GM12878 (cell line): Measurements from ENCODE around the gene AIF1. TPM values are rescaled to one million over a fixed set of nuclear protein-coding genes. Genes with fewer than 3 reads are reported as not detected.
A peak's percentile ranks its signal among the peaks of the same experiment; 100 is the strongest.

Experiments
- ATAC-seq: fragments of 200-7000 bp; cut with Tn5 transposase; 3 replicates; pipeline ENCODE4 v1.9.1; 2020; ENCODE audit warnings: mild to moderate bottlenecking, moderate library complexity
- BruUV-seq: library from RNA; stranded (reverse); fragments of 400-500 nt; replicated peaks from 2 replicates; lab custom pipeline; 2021; lab: Mats Ljungman, UMichigan
- CTCF ChIA-PET: fragments of 300-600 bp; sonication (Branson Sonifier 250); formaldehyde crosslinking; extraction: SDS; loops from one replicate; lab custom pipeline; 2021; ENCODE audit warnings: inconsistent platforms; lab: Yijun Ruan, JAX
- POLR2A ChIA-PET: fragments of 350-600 bp; formaldehyde crosslinking; extraction: SDS; loops from one replicate; lab custom pipeline; 2021; ENCODE audit warnings: inconsistent platforms; lab: Charles Lee
- RAD21 ChIA-PET: fragments of 300-600 bp; sonication (Branson Sonifier 250); formaldehyde crosslinking; loops from one replicate; lab custom pipeline; 2023; ENCODE audit warnings: antibody characterized with exemption; ENCODE audit not compliant: unreplicated experiment; lab: Charles Lee
- SMC1A ChIA-PET: fragments of 300-600 bp; sonication (Branson Sonifier 250); formaldehyde crosslinking; loops from one replicate; lab custom pipeline; 2023; ENCODE audit not compliant: unreplicated experiment, uncharacterized antibody; lab: Charles Lee
- DNase-seq: peaks from one replicate; pipeline ENCODE4 v3.0.0-alpha.2; 2011; ENCODE audit warnings: low read depth, low spot score
- FAIRE-seq: peaks from 3 replicates; lab custom pipeline; 2011; peaks lifted over from hg19 to GRCh38; lab: Jason Lieb, UNC
- H2AFZ ChIP-seq: 2 replicates; pipeline ENCODE4 v1.6.0; 2011; ENCODE audit warnings: low read depth, low read length, control low read depth; ENCODE audit not compliant: control insufficient read depth
- H3K27ac ChIP-seq: 2 replicates; pipeline ENCODE4 v1.5.1; 2011; ENCODE audit warnings: control low read depth; ENCODE audit not compliant: control insufficient read depth, insufficient read depth
- H3K27me3 ChIP-seq, 2 experiments: replicated peaks in 1 of 2; 2 replicates each; pipeline versions ENCODE4 v1.6.0 to v1.6.1; 2011; ENCODE audit warnings: low read length in 1 of 2; ENCODE audit not compliant: control insufficient read depth in 2 of 2, insufficient read depth in 2 of 2
- H3K36me3 ChIP-seq, 2 experiments: 2 replicates each; pipeline ENCODE4 v1.5.1; 2011; ENCODE audit warnings: low read length in 1 of 2; ENCODE audit not compliant: control insufficient read depth in 2 of 2, insufficient read depth in 2 of 2
- H3K4me1 ChIP-seq: 2 replicates; pipeline ENCODE4 v1.6.1; 2011; ENCODE audit warnings: mild to moderate bottlenecking, low read length, moderate library complexity, mixed read lengths; ENCODE audit not compliant: control insufficient read depth, insufficient read depth
- H3K4me2 ChIP-seq: 2 replicates; pipeline ENCODE4 v1.6.0; 2011; ENCODE audit warnings: control low read depth; ENCODE audit not compliant: control insufficient read depth, insufficient read depth
- H3K4me3 ChIP-seq: fragments of 200-600 bp; sonication (generic); 2 replicates; pipeline ENCODE4 v1.5.1; 2016
- H3K79me2 ChIP-seq: 2 replicates; pipeline ENCODE4 v1.6.0; 2011; ENCODE audit warnings: low read length; ENCODE audit not compliant: control insufficient read depth, insufficient read depth
- H3K9ac ChIP-seq: 2 replicates; pipeline ENCODE4 v1.8.0; 2011; ENCODE audit warnings: low read length, control low read depth, mixed read lengths; ENCODE audit not compliant: control insufficient read depth, insufficient read depth
- H3K9me3 ChIP-seq: replicated peaks from 3 replicates; pipeline ENCODE4 v1.5.1; 2011; ENCODE audit warnings: mild to moderate bottlenecking, low read length; ENCODE audit not compliant: control insufficient read depth, insufficient read depth
- H4K20me1 ChIP-seq: 2 replicates; pipeline ENCODE4 v1.6.0; 2011; ENCODE audit not compliant: control insufficient read depth, insufficient read depth
- POLR2A ChIP-seq: IDR thresholded peaks from 2 replicates; pipeline ENCODE4 v1.6.1; 2011; ENCODE audit warnings: low read depth, mild to moderate bottlenecking, low read length
- SIX5 ChIP-seq: IDR thresholded peaks from 2 replicates; pipeline ENCODE4 v1.6.1; 2011; ENCODE audit warnings: mild to moderate bottlenecking, low read depth, low read length, moderate library complexity; ENCODE audit not compliant: severe bottlenecking
- USF1 ChIP-seq: IDR thresholded peaks from 2 replicates; pipeline ENCODE4 v1.6.1; 2011; ENCODE audit warnings: borderline replicate concordance, low read depth, mild to moderate bottlenecking, moderate library complexity, mixed read lengths, low read length; ENCODE audit not compliant: insufficient read depth; ENCODE audit errors: extremely low read length
- WGBS: methylation state at CpG from one replicate; pipeline ENCODE4 v1.1.6; 2016; ENCODE audit warnings: low lambda C conversion rate; ENCODE audit not compliant: insufficient replicate concordance, insufficient coverage; ENCODE audit errors: missing lambda C conversion rate; 5-methylcytosine and 5-hydroxymethylcytosine counted together
- in situ Hi-C: fragments of 300-500 bp; cut with MboI; formaldehyde crosslinking; loops from 9 replicates; pipeline ENCODE4 v1.14.3; 2018; ENCODE audit warnings: mixed read lengths
- intact Hi-C: fragments of 100-400 bp; cut with micrococcal nuclease; formaldehyde crosslinking; loops from one replicate; pipeline ENCODE4 v1.14.2; 2022; ENCODE audit not compliant: unreplicated experiment
- polyA plus RNA-seq, 11 experiments: library from polyadenylated mRNA; depleted of rRNA in 4 of 11; unstranded in 6 of 11; stranded (reverse) in 5 of 11; fragments of >200 nt; fragmentation: Nextera tagmentation in 4 of 11; fragmentation: Illumina TruSeq in 1 of 11; extraction: Ambion mirVana in 4 of 11; extraction: Trizol in 1 of 11; gene quantifications; 1 replicate in 1 of 11; 2 replicates in 10 of 11; pipeline versions ENCODE4 v1.2.1 to v1.2.3, GENCODE V29; 2011 to 2016; ENCODE audit warnings: inconsistent platforms in 2 of 11, missing spikeins in 2 of 11, low read depth in 1 of 11
- total RNA-seq, 4 experiments: library from RNA; depleted of rRNA in 3 of 4; stranded (reverse); fragments of >200 nt in 3 of 4; fragmentation: Illumina TruSeq in 1 of 4; extraction: Trizol in 1 of 4; gene quantifications; 2 replicates each; pipeline versions ENCODE4 v1.2.1 to v1.2.3, GENCODE V29; 2013 to 2021

Gene AIF1
- total and polyA plus RNA-seq, 10 of the 15 experiments (the other 5 are each of a cell fraction or from before 2014, with no cell fraction given) = 1.9 to 256 (median 134) TPM

DNA sequence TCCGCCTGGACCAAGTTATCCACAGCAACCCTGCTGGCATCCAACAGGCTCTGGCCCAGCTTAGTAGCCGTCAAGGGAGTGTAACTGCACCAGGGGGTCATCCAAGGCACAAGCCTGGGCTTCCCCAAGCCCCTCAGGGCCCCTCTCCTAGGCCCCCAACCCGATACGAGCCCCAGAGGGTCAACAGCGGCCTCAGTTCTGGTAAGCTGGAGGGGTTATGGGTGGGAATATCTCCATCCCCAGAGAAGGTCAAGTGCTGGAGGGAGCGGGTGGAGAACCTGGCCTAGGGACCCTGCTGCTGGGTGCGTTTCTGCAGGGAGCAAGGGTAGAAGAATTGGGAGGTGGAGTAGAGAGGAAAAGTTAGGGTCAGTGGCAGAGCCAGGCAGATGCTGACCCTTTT is 18.4 kb downstream of the AIF1 start:
- Histone ChIP-seq H3K4me3 (no peak overlapping the region), H3K4me1 (no peaks in the 10 kb centered on the region), H3K36me3 (peaks cover 57 to 58% of the 10 kb centered on the region in 2 experiments), H3K79me2 (no peaks in the 10 kb centered on the region; the same call in 1 of the 2 replicates), H2AFZ (no peak overlapping the region), H4K20me1 (no peaks in the 10 kb centered on the region), H3K4me2 (no peak overlapping the region), H3K27ac (no peak overlapping the region), H3K9me3 (no peaks in the 10 kb centered on the region), H3K27me3 (no peaks in the 10 kb centered on the region), H3K9ac (no peak overlapping the region)
- ChIA-PET POLR2A (no interaction called here), SMC1A (interaction anchor here (0.7 kb wide), 1 partner anchor 11 kb away, joined by 3 read pairs; no protein-coding TSS in a partner anchor), CTCF (interaction anchor here (1.1 kb wide), 1 partner anchor 11 kb away, joined by 3 read pairs; no protein-coding TSS in a partner anchor), RAD21 (no interaction called here)
- in situ Hi-C loops = no loop called here
- TF ChIP-seq POLR2A (peak; percentile 54), USF1 (no peak)
- FAIRE-seq (no peak), ATAC-seq (no peak), DNase-seq (no peak)
- WGBS = 78% methylated on average over 7 of the region's 7 CpGs
- intact Hi-C loops = no loop called here
- no TSS peak for BruUV-seq

DNA sequence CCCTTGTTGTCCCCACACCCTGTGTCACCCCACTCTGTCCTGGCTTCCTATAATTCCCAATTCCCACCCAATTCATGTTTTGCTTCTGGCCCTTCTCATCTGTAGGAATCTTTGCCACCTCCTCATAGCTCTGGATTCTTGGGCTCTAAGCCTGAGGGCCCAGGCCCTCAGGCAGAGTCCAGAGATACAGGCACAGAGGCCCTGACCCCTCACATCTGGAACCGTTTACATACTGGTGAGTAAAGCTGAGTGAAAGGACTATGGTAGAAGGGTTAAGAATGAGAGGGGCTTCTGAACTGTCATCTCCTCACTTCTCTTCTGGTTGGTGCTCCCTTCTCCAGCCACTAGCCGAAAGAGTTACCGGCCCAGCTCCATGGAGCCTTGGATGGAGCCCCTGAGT is 19.1 kb downstream of the AIF1 start:
- H3K4me3 ChIP-seq = no peak overlapping the region
- H3K36me3 ChIP-seq = peaks cover 53 to 56% of the 10 kb centered on the region in 2 experiments
- no peaks in the 10 kb centered on the region for H4K20me1 ChIP-seq
- 64% methylated on average over 3 of the region's 3 CpGs for WGBS
- ChIA-PET POLR2A (interaction anchor here (0.8 kb wide), 1 partner anchor 18 kb away, joined by 3 read pairs; no protein-coding TSS in a partner anchor), SMC1A (interaction anchor here (1.2 kb wide), 1 partner anchor 83 kb away, joined by 3 read pairs; no protein-coding TSS in a partner anchor), RAD21 (no interaction called here), CTCF (no interaction called here)
- H3K4me2 ChIP-seq = no peak overlapping the region
- in situ Hi-C loops = no loop called here
- no peak for TF ChIP-seq SIX5
- H3K27me3 ChIP-seq = no peaks in the 10 kb centered on the region
- no peaks in the 10 kb centered on the region; the same call in 1 of the 2 replicates for H3K79me2 ChIP-seq
- no peak for ATAC-seq
- H3K9ac ChIP-seq = no peak overlapping the region
- no TSS peak for BruUV-seq
- no peaks in the 10 kb centered on the region for H3K9me3 ChIP-seq
- H3K4me1 ChIP-seq = no peaks in the 10 kb centered on the region
- FAIRE-seq = no peak
- no peak for DNase-seq
- no peak overlapping the region for H2AFZ ChIP-seq
- no peak overlapping the region for H3K27ac ChIP-seq
- intact Hi-C loops = no loop called here
